ENCODE data around the gene MICALL2. TPM values are rescaled to one million over a fixed set of nuclear protein-coding genes. Genes with fewer than 3 reads are reported as not detected.

MICALL2 gene
- total and polyA plus RNA-seq, 4 donors, result 41.7 to 346 (median 64.0) TPM

GRCh38 chr7:1466524-1467271, 7.4 kb upstream of the MICALL2 start:
- peak overlapping the region in 1 of 2 donors; percentile 60 for H3K27ac ChIP-seq (ENCODE audit: low read depth in 1 of 2, low read length in 2 of 2)
- intact Hi-C loops (cut with DNase I), result no loop called here
- no peak overlapping the region for H3K4me3 ChIP-seq (ENCODE audit: low read length in 2 of 2)

GRCh38 chr7:1464694-1465093, 5.4 kb upstream of the MICALL2 start:
- H3K4me3 ChIP-seq (ENCODE audit: low read length in 2 of 2), result no peak overlapping the region
- WGBS, 2 donors, result 54 to 64% methylated on average over 12 of the region's 12 CpGs
- no peaks in the 10 kb centered on the region for H3K36me3 ChIP-seq (ENCODE audit: control insufficient read depth in 1 of 2, insufficient read depth in 2 of 2, low read length in 1 of 2)
- ATAC-seq (ENCODE audit: low FRiP score), result no peak
- intact Hi-C loops (cut with DNase I), result no loop called here
- no peak overlapping the region for H3K27ac ChIP-seq (ENCODE audit: low read depth in 1 of 2, low read length in 2 of 2)
- no peak for DNase-seq
- no peaks in the 10 kb centered on the region for H3K9me3 ChIP-seq (ENCODE audit: control insufficient read depth, low read length)
- H3K27me3 ChIP-seq (ENCODE audit: control insufficient read depth in 1 of 2, insufficient read depth in 2 of 2, low read length in 1 of 2), result no peaks in the 10 kb centered on the region
- H3K4me1 ChIP-seq (ENCODE audit: control insufficient read depth in 1 of 2, insufficient read depth in 2 of 2, low read length in 2 of 2), result no peaks in the 10 kb centered on the region

More at GRCh38 chr7:1466524-1467271, 7.4 kb upstream of the MICALL2 start:
- Histone ChIP-seq H3K36me3 (ENCODE audit: control insufficient read depth in 1 of 2, insufficient read depth in 2 of 2, low read length in 1 of 2) (no peaks in the 10 kb centered on the region), H3K9me3 (ENCODE audit: control insufficient read depth, low read length) (no peaks in the 10 kb centered on the region), H3K4me1 (ENCODE audit: control insufficient read depth in 1 of 2, insufficient read depth in 2 of 2, low read length in 2 of 2) (no peaks in the 10 kb centered on the region), H3K27me3 (ENCODE audit: control insufficient read depth in 1 of 2, insufficient read depth in 2 of 2, low read length in 1 of 2) (no peaks in the 10 kb centered on the region)
- peak; percentile 82 for ATAC-seq (ENCODE audit: low FRiP score)
- 26% methylated on average over 17 of the region's 17 CpGs for WGBS, 2 donors
- DNase-seq, result peak; percentile 95 to 96

GRCh38 chr7:1463676-1464223, 4.5 kb upstream of the MICALL2 start:
- Histone ChIP-seq H3K4me3 (ENCODE audit: low read length in 2 of 2) (no peak overlapping the region), H3K27ac (ENCODE audit: low read depth in 1 of 2, low read length in 2 of 2) (no peak overlapping the region), H3K27me3 (ENCODE audit: control insufficient read depth in 1 of 2, insufficient read depth in 2 of 2, low read length in 1 of 2) (no peaks in the 10 kb centered on the region), H3K4me1 (ENCODE audit: control insufficient read depth in 1 of 2, insufficient read depth in 2 of 2, low read length in 2 of 2) (no peaks in the 10 kb centered on the region), H3K9me3 (ENCODE audit: control insufficient read depth, low read length) (no peaks in the 10 kb centered on the region), H3K36me3 (ENCODE audit: control insufficient read depth in 1 of 2, insufficient read depth in 2 of 2, low read length in 1 of 2) (no peaks in the 10 kb centered on the region)
- DNase-seq (no peak), ATAC-seq (ENCODE audit: low FRiP score) (no peak)
- 39 to 42% methylated on average over 18 of the region's 18 CpGs for WGBS, 2 donors
- intact Hi-C loops (cut with DNase I), result no loop called here

GRCh38 chr7:1461646-1462375, 2.5 kb upstream of the MICALL2 start:
- H3K4me3 ChIP-seq (ENCODE audit: low read length in 2 of 2), result no peak overlapping the region
- H3K27me3 ChIP-seq (ENCODE audit: control insufficient read depth in 1 of 2, insufficient read depth in 2 of 2, low read length in 1 of 2), result no peaks in the 10 kb centered on the region
- H3K4me1 ChIP-seq (ENCODE audit: control insufficient read depth in 1 of 2, insufficient read depth in 2 of 2, low read length in 2 of 2), result no peaks in the 10 kb centered on the region
- H3K9me3 ChIP-seq (ENCODE audit: control insufficient read depth, low read length), result no peaks in the 10 kb centered on the region
- intact Hi-C loops (cut with DNase I), result no loop called here
- ATAC-seq (ENCODE audit: low FRiP score) (no peak), DNase-seq (no peak)
- peak overlapping the region in 1 of 2 donors; percentile 10 for H3K27ac ChIP-seq (ENCODE audit: low read depth in 1 of 2, low read length in 2 of 2)
- no peaks in the 10 kb centered on the region for H3K36me3 ChIP-seq (ENCODE audit: control insufficient read depth in 1 of 2, insufficient read depth in 2 of 2, low read length in 1 of 2)
- 79 to 81% methylated on average over 18 of the region's 18 CpGs for WGBS, 2 donors

DNA sequence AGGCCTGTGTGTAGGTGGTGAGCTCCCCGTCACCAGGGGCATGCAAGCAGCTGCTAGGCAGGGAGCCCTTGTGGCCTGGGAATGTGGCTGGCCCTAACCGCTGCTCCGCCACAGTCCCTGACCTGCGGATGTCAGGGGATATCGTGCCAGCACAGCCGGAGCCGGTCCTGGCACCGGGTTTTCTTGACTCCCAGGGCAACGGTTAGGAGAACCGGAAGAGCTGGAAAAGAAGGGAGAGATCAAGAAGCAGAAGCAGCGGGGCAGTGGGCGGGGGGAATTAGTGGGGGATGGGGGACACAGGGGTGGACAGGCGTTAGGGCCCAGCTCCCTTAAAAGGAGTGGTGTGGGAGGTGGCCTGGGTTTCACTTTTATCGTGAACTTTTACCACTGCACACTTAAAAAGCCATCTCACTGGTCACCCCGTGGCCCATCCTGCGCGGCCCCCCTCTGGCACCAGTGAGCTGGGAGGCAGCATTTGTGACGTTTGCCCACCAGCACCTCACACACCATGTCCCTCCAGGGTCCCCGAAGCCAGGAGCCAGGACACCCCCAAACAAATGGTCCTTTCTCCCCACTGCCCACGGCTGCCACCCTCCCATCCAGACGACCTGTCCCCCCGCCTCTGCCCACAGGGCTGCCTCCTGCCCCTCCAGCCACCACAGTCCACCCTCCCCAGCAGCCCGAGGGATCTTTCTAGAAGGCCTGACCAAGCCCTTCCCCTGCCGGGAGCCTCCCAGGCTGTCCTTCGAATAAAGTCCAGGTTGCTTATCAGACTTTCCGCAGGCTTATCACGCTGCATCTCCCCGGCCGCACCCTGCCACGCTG, 1.8 kb upstream of the MICALL2 start:
- DNase-seq (peak; percentile 85 to 88), ATAC-seq (ENCODE audit: low FRiP score) (peak; percentile 0)
- Histone ChIP-seq H3K36me3 (ENCODE audit: control insufficient read depth in 1 of 2, insufficient read depth in 2 of 2, low read length in 1 of 2) (no peaks in the 10 kb centered on the region), H3K4me3 (ENCODE audit: low read length in 2 of 2) (no peak overlapping the region), H3K9me3 (ENCODE audit: control insufficient read depth, low read length) (no peaks in the 10 kb centered on the region), H3K27ac (ENCODE audit: low read depth in 1 of 2, low read length in 2 of 2) (peak overlapping the region in 1 of 2 donors; percentile 76), H3K27me3 (ENCODE audit: control insufficient read depth in 1 of 2, insufficient read depth in 2 of 2, low read length in 1 of 2) (no peaks in the 10 kb centered on the region), H3K4me1 (ENCODE audit: control insufficient read depth in 1 of 2, insufficient read depth in 2 of 2, low read length in 2 of 2) (no peaks in the 10 kb centered on the region)
- intact Hi-C loops (cut with DNase I), result no loop called here
- 24 to 28% methylated on average over 28 to 30 of the region's 30 CpGs for WGBS, 2 donors

GRCh38 chr7:1459920-1460820, 900 bp upstream of the MICALL2 start:
- Histone ChIP-seq H3K4me1 (ENCODE audit: control insufficient read depth in 1 of 2, insufficient read depth in 2 of 2, low read length in 2 of 2) (no peaks in the 10 kb centered on the region), H3K27me3 (ENCODE audit: control insufficient read depth in 1 of 2, insufficient read depth in 2 of 2, low read length in 1 of 2) (no peaks in the 10 kb centered on the region), H3K9me3 (ENCODE audit: control insufficient read depth, low read length) (no peaks in the 10 kb centered on the region), H3K4me3 (ENCODE audit: low read length in 2 of 2) (peak overlapping the region in 1 of 2 donors; percentile 25), H3K36me3 (ENCODE audit: control insufficient read depth in 1 of 2, insufficient read depth in 2 of 2, low read length in 1 of 2) (no peaks in the 10 kb centered on the region), H3K27ac (ENCODE audit: low read depth in 1 of 2, low read length in 2 of 2) (peak overlapping the region in 1 of 2 donors; percentile 76)
- intact Hi-C loops (cut with DNase I), result loop anchor here in 1 of 2 donors (2.0 kb wide), 1 partner anchor 79 kb away; no protein-coding TSS in a partner anchor
- 13% methylated on average over 29 to 30 of the region's 30 CpGs for WGBS, 2 donors
- DNase-seq (no peak), ATAC-seq (ENCODE audit: low FRiP score) (no peak)

DNA sequence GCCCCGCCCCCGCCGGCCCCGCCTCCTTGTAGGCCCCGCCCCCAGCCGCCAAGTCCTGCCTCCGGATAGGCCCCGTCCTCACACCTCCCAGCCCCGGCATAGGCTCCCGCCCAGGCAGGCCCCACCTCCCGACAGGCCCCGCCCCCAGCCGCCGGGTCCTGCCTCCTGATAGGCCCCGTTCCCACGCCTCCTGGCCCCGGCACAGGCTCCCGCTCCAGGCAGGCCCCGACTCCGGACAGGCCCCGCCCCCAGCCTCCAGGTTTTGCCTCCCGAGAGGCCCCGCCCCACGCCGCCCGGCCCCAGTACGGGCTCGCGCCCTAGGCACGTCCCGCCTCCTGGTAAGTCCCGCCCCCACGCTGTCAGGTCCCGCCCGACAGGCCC, 232 bp upstream of the MICALL2 start:
- no peaks in the 10 kb centered on the region for H3K9me3 ChIP-seq (ENCODE audit: control insufficient read depth, low read length)
- H3K4me1 ChIP-seq (ENCODE audit: control insufficient read depth in 1 of 2, insufficient read depth in 2 of 2, low read length in 2 of 2), result no peaks in the 10 kb centered on the region
- no peak overlapping the region for H3K27ac ChIP-seq (ENCODE audit: low read depth in 1 of 2, low read length in 2 of 2)
- intact Hi-C loops (cut with DNase I), result loop anchor here in 1 of 2 donors (2.0 kb wide), 1 partner anchor 79 kb away; no protein-coding TSS in a partner anchor
- H3K4me3 ChIP-seq (ENCODE audit: low read length in 2 of 2), result peak overlapping the region in 1 of 2 donors; percentile 50
- ATAC-seq (ENCODE audit: low FRiP score) (peak; percentile 96), DNase-seq (peak; percentile 100)
- no peaks in the 10 kb centered on the region for H3K36me3 ChIP-seq (ENCODE audit: control insufficient read depth in 1 of 2, insufficient read depth in 2 of 2, low read length in 1 of 2)
- no peaks in the 10 kb centered on the region for H3K27me3 ChIP-seq (ENCODE audit: control insufficient read depth in 1 of 2, insufficient read depth in 2 of 2, low read length in 1 of 2)
- WGBS, 2 donors, result 1 to 2% methylated on average over 22 to 35 of the region's 35 CpGs
